ENCODE results near the gene HGD. TPM values are rescaled to one million over a fixed set of nuclear protein-coding genes. Genes with fewer than 3 reads are reported as not detected.

The HGD gene
- total RNA-seq, 4 donors from 2014 or later: not detected

DNA sequence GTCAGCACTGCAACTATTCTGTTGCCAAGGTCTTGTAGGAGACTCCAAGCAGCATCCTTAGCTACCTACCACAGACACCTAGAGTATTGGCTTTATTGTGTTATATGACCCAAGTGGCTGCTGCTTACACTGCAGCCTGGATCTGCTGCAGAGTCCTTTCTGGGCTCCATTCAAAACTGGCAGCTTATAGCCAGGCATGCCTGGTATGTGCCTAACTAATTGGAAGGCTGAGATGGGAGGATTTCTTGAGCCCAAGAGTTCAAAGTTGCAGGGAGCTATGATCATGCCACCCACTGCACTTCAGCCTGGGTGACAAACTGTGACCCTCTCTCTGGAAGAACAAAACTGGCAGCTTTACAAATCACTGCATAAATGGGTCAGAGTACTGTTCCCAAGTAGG, 77.3 kb downstream of the HGD start:
- TF ChIP-seq EP300 (IDR thresholded peaks at IDR 0.05) (no peak), POLR2A (IDR thresholded peaks at IDR 0.05) (no peak)
- TF ChIP-seq, protein P1, sequence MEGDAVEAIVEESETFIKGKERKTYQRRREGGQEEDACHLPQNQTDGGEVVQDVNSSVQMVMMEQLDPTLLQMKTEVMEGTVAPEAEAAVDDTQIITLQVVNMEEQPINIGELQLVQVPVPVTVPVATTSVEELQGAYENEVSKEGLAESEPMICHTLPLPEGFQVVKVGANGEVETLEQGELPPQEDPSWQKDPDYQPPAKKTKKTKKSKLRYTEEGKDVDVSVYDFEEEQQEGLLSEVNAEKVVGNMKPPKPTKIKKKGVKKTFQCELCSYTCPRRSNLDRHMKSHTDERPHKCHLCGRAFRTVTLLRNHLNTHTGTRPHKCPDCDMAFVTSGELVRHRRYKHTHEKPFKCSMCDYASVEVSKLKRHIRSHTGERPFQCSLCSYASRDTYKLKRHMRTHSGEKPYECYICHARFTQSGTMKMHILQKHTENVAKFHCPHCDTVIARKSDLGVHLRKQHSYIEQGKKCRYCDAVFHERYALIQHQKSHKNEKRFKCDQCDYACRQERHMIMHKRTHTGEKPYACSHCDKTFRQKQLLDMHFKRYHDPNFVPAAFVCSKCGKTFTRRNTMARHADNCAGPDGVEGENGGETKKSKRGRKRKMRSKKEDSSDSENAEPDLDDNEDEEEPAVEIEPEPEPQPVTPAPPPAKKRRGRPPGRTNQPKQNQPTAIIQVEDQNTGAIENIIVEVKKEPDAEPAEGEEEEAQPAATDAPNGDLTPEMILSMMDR (IDR thresholded peaks at IDR 0.05): no peak
- Histone ChIP-seq H3K27me3 (no peaks in the 10 kb centered on the region), H3K27ac (no peak overlapping the region), H3K4me1 (peaks cover 0 to under 1% (median 0%) of the 10 kb centered on the region in 4 donors), H3K9me3 (no peaks in the 10 kb centered on the region), H3K4me3 (no peak overlapping the region), H3K36me3 (peaks cover 0 to 34% (median 0%) of the 10 kb centered on the region in 3 donors)
- DNase-seq (ENCODE audit: low spot score in 2 of 2): no peak

DNA sequence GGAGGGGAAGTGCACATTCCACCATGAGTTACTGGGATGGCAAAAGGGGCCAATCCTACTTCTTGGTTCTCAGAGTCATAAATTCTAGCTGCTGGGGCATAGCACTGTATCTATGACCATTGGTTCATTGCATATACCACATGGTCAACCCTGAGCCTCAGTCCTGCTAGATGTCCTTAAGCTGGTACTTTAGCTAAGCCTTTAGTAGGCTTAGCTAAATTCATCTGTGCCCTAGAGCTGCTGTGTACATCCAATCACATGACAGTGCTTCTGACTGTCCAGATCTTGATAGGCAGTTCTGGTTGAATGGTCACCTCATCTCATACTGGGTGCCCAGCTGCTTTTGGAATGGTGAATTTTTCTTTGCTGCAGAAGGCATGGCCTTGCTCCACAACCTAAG, 77.7 kb downstream of the HGD start:
- DNase-seq (ENCODE audit: low spot score in 2 of 2): no peak
- TF ChIP-seq, protein P1 (IDR thresholded peaks at IDR 0.05): no peak
- TF ChIP-seq POLR2A (IDR thresholded peaks at IDR 0.05) (no peak), EP300 (IDR thresholded peaks at IDR 0.05) (no peak)
- Histone ChIP-seq H3K4me3 (no peak overlapping the region), H3K9me3 (no peaks in the 10 kb centered on the region), H3K4me1 (peaks cover 0 to 4% (median 1%) of the 10 kb centered on the region in 4 donors), H3K27ac (no peak overlapping the region), H3K27me3 (no peaks in the 10 kb centered on the region), H3K36me3 (peaks cover 0 to 34% (median 0%) of the 10 kb centered on the region in 3 donors)

DNA sequence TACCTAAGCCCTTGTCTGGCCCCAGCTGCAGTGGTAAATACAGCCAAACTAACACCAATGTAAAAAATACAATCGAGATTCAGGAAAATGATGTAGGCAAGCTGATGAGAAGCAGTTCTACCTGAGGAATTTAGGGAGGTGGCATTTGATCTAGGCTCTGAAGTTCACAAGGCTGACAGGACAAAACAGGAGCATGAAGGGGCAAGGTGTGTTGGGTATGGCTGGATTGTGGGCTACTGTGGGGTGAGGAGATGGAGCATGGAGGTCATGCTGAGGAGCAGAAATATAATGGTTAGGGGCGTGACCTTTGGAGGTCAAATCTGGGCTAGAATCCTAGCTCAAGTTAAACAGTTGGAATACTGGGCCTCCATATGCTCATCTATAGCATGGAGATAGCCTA, 79.4 kb downstream of the HGD start:
- Histone ChIP-seq H3K27ac (no peak overlapping the region), H3K27me3 (no peaks in the 10 kb centered on the region), H3K9me3 (no peaks in the 10 kb centered on the region), H3K36me3 (peaks cover 0 to 50% (median 0%) of the 10 kb centered on the region in 3 donors), H3K4me3 (no peak overlapping the region), H3K4me1 (peaks cover 0 to 21% (median 10%) of the 10 kb centered on the region in 4 donors)
- no peak for TF ChIP-seq POLR2A (IDR thresholded peaks at IDR 0.05)
- TF ChIP-seq, protein P1 (IDR thresholded peaks at IDR 0.05): no peak
- TF ChIP-seq EP300 (IDR thresholded peaks at IDR 0.05): no peak
- no peak for DNase-seq (ENCODE audit: low spot score in 2 of 2)
- 88 to 94% methylated on average over 2 of the region's 2 CpGs for WGBS, 2 donors

DNA sequence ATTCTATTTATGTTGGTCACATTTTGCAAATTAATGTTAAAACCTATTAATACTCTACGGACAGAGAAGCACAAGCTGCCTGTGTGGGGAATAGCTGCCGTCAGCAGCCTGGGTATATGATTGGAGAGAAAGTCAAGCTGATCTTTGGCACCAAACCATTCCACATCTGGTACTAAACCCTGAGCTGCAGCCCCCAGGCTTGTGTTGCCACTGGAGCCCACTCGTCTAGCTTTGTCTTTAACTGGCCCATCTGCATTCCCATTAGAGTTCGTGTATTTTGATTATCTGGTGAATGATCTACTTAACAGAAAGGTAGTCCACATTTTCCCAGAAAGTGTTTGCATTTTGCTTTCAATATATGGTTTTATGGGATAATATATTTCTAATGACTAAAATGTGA, 80.5 kb downstream of the HGD start:
- no peak for DNase-seq (ENCODE audit: low spot score in 2 of 2)
- peaks cover 0 to 50% (median 0%) of the 10 kb centered on the region in 3 donors for H3K36me3 ChIP-seq
- WGBS, 2 donors: 45 to 56% methylated on average over 4 of the region's 4 CpGs

DNA sequence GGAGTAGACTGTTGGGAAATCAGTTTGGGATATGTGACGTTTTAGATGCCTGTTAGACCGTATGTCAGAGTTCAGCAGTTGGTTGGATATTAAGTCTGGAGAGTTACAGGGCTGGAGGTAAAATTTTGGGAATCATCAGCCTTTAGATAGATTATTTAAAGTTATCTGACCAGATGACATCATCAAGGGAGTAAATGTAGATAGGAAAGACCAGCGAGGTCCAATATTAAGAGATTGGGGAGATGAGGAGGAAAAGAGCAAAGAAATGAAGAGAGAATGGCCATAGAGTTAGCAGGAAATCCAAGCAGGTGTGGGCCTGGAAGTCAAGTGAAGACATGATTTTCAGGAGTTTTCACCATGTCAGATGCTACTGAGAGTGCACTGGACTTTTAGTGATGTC, 82.8 kb downstream of the HGD start:
- H3K36me3 ChIP-seq: peaks cover 0 to 49% (median 0%) of the 10 kb centered on the region in 3 donors
- TF ChIP-seq POLR2A (IDR thresholded peaks at IDR 0.05): no peak
- TF ChIP-seq EP300 (IDR thresholded peaks at IDR 0.05): no peak
- TF ChIP-seq, protein P1 (IDR thresholded peaks at IDR 0.05): no peak
- WGBS, 2 donors: 64 to 76% methylated on average over 3 of the region's 3 CpGs

More for the DNA sequence above, 80.5 kb downstream of the HGD start:
- no peak for TF ChIP-seq POLR2A (IDR thresholded peaks at IDR 0.05)
- no peak for TF ChIP-seq EP300 (IDR thresholded peaks at IDR 0.05)
- TF ChIP-seq, protein P1 (IDR thresholded peaks at IDR 0.05): no peak
- peaks cover 0 to 30% (median 17%) of the 10 kb centered on the region in 4 donors for H3K4me1 ChIP-seq
- no peaks in the 10 kb centered on the region for H3K27me3 ChIP-seq
- H3K4me3 ChIP-seq: no peak overlapping the region
- no peak overlapping the region for H3K27ac ChIP-seq
- H3K9me3 ChIP-seq: no peaks in the 10 kb centered on the region

More for the DNA sequence above, 82.8 kb downstream of the HGD start:
- Histone ChIP-seq H3K27me3 (no peaks in the 10 kb centered on the region), H3K9me3 (no peaks in the 10 kb centered on the region), H3K4me1 (peaks cover 0 to 36% (median 17%) of the 10 kb centered on the region in 4 donors), H3K4me3 (no peak overlapping the region), H3K27ac (no peak overlapping the region)
- DNase-seq (ENCODE audit: low spot score in 2 of 2): no peak
